Lower lobe of right lung (tissue), 2 donors: Measurements from ENCODE around the gene GRK4. TPM values are rescaled to one million over a fixed set of nuclear protein-coding genes. Genes with fewer than 3 reads are reported as not detected.
"Not testable (repeated sequence)": the region's sequence is repeated elsewhere in the genome, so short reads cannot be mapped to it uniquely, and the experiment has no call there.

Experiments used
- ATAC-seq, 2 donors: fragments of 200-7000 bp; cut with Tn5 transposase; one replicate each; pipeline ENCODE4 v1.9.1; 2020 to 2022; ENCODE audit warnings: mild to moderate bottlenecking in 2 of 2, moderate library complexity in 2 of 2
- DNase-seq: peaks from one replicate; pipeline ENCODE4 v3.0.0-alpha.2; 2020
- H3K27ac ChIP-seq: fragments of 200-600 bp; one replicate; pipeline ENCODE4 v1.8.0; 2022
- H3K27me3 ChIP-seq: fragments of 200-600 bp; one replicate; pipeline ENCODE4 v1.8.0; 2022; ENCODE audit warnings: low read depth
- H3K36me3 ChIP-seq: fragments of 200-600 bp; one replicate; pipeline ENCODE4 v1.8.0; 2022; ENCODE audit warnings: mild to moderate bottlenecking
- H3K4me1 ChIP-seq: fragments of 200-600 bp; one replicate; pipeline ENCODE4 v1.8.0; 2022
- H3K4me3 ChIP-seq: fragments of 200-600 bp; one replicate; pipeline ENCODE4 v1.8.0; 2022; ENCODE audit warnings: mild to moderate bottlenecking
- H3K9me3 ChIP-seq: fragments of 200-600 bp; one replicate; pipeline ENCODE4 v1.8.0; 2022
- intact Hi-C: fragments of 100-400 bp; cut with DNase I; formaldehyde crosslinking; loops from one replicate; pipeline ENCODE4 v1.11.0; 2022
- total RNA-seq: library from RNA; stranded (reverse); fragmentation: NEBNext Ultra II Directional; extraction: Animal tissue kit (Norgen Biotek cat#: 25700); gene quantifications from one replicate; pipeline ENCODE4 v1.2.1, GENCODE V29; 2021
- TF ChIP-seq, protein P1 (sequence below): fragments of 200-600 bp; IDR thresholded peaks from one replicate; pipeline ENCODE4 v1.8.0; 2022; ENCODE audit warnings: antibody characterized with exemption, mild to moderate bottlenecking
- donor health status: DM: no; HTN: yes; CAD: no; lungs with severe emphysema.

The GRK4 gene
- total RNA-seq, 1 donor from 2014 or later: 7.1 TPM

DNA sequence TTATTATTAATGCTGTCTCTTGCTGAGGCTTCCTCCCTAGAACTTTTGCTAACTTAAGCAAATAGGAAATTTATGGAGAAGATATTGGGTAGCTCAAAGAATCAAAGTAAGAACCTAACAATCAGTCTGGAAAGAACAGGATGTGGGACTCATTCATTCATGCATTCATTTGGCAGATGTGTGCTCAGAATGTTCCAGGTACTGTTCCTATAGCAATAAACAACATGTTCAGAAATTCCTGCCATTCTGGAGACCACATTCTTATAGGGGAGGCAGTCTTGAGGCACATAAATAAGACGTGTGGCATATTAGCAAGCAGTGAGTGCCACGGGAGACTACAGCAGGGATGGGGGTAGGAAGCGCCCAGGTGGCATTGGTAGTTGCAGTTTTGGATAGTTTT lies 5.0 kb downstream of the GRK4 start:
- Histone ChIP-seq H3K27ac (no peak overlapping the region), H3K27me3 (no peaks in the 10 kb centered on the region), H3K36me3 (no peaks in the 10 kb centered on the region), H3K4me3 (no peak overlapping the region), H3K9me3 (no peaks in the 10 kb centered on the region), H3K4me1 (peaks cover 9% of the 10 kb centered on the region)
- intact Hi-C loops: no loop called here
- DNase-seq: no peak
- no peak for ATAC-seq
- TF ChIP-seq, protein P1, sequence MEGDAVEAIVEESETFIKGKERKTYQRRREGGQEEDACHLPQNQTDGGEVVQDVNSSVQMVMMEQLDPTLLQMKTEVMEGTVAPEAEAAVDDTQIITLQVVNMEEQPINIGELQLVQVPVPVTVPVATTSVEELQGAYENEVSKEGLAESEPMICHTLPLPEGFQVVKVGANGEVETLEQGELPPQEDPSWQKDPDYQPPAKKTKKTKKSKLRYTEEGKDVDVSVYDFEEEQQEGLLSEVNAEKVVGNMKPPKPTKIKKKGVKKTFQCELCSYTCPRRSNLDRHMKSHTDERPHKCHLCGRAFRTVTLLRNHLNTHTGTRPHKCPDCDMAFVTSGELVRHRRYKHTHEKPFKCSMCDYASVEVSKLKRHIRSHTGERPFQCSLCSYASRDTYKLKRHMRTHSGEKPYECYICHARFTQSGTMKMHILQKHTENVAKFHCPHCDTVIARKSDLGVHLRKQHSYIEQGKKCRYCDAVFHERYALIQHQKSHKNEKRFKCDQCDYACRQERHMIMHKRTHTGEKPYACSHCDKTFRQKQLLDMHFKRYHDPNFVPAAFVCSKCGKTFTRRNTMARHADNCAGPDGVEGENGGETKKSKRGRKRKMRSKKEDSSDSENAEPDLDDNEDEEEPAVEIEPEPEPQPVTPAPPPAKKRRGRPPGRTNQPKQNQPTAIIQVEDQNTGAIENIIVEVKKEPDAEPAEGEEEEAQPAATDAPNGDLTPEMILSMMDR: no peak

DNA sequence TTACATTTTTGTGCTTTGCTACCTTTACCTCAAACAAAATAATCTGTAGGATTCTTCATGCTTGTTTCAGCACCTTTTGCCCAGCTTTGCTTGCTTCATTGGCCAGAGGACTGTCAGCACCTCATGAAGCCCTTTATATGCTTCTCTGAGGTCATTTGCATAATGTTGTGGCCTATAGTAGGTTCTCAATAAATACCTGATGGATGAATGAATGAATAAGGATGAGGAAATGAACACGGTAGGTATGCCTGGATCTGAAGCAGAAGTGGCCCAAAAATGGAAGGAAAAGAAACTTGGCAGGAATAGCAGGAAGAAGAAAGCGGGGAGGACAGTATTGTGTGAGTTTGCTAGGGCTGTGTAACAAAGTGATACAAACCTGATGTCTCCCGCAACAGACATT lies 7.9 kb downstream of the GRK4 start:
- no peaks in the 10 kb centered on the region for H3K36me3 ChIP-seq
- H3K9me3 ChIP-seq: no peaks in the 10 kb centered on the region
- no peak overlapping the region for H3K4me3 ChIP-seq
- TF ChIP-seq, protein P1: no peak
- DNase-seq (no peak), ATAC-seq (no peak)
- intact Hi-C loops: no loop called here
- no peaks in the 10 kb centered on the region for H3K4me1 ChIP-seq
- no peak overlapping the region for H3K27ac ChIP-seq
- H3K27me3 ChIP-seq: no peaks in the 10 kb centered on the region

DNA sequence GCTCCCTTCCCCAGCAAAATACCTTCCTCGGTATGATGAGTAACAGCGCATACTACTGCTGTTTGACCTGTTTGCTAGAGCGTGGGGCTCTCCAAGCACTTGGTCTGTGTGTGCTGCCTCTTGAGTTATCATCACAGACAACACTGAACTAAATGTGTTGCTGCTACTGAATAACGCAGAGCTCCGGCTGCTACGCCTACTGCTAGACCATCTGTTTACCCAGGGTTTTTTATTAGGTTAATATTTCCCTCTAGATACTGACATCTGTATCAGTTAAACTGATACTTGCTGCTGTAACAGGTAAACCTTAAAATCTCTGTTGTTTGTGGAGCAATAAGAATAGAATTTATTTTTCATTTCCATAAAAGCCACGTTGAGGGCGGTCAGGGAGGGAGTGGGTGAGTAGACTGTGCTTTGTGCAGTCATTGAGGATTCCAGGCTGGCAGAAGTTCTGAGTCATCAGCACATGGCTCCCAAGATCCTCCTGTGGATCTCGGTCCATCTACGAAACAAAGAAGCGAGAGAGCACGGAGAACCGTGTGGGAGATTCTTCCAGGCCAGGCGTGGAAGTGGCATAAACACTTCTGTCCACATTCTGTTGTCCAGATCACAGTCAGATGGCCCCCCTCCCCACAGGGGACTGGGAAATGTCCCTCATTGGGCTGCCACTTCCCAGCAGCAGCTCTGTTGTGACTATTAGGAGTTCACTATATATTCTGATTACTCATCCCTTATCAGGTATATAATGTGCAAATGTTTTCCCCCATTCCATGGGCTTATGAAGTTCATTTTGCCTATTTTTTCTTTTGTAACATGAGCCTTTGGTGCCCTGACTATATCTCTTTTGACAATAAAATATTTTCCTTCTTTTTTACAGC lies 14.1 kb downstream of the GRK4 start:
- Histone ChIP-seq H3K4me1 (no peaks in the 10 kb centered on the region), H3K27me3 (no peaks in the 10 kb centered on the region), H3K27ac (no peak overlapping the region), H3K36me3 (no peaks in the 10 kb centered on the region), H3K4me3 (no peak overlapping the region), H3K9me3 (no peaks in the 10 kb centered on the region)
- intact Hi-C loops: no loop called here
- TF ChIP-seq, protein P1: no peak
- DNase-seq (no peak), ATAC-seq (peak in 1 of 2 donors; percentile 32)

DNA sequence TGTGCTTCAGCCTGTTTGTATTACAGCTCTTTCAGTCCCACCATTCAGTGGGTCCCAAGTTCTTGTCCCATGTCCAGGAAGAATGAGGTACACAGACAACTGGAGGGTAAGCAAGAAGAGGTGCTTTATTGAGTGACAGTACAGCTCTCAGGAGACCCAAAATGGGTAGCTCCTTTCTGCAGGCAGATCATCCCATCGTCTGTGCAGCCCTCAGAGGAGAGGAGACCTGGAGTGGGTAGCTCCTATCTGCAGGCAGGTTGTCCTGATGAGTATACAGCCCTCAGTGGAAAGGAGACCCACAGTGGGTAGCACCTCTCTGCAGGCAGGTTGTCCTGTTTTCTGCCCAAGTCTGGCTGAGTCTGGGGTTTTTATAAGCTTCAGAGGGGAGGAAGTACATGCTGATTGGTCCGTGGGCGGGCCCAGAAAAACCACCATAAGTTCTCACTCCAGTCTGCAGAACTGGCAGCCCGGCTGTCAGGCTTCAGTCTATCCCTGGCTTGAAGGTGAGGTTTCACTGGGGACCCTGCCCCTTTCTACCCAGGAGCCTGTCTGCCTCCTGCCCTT lies 18.0 kb downstream of the GRK4 start:
- Histone ChIP-seq H3K27me3 (no peaks in the 10 kb centered on the region), H3K27ac (no peak overlapping the region), H3K9me3 (no peaks in the 10 kb centered on the region), H3K4me3 (no peak overlapping the region), H3K36me3 (no peaks in the 10 kb centered on the region), H3K4me1 (no peaks in the 10 kb centered on the region)
- no peak for ATAC-seq
- TF ChIP-seq, protein P1: no peak
- intact Hi-C loops: no loop called here
- DNase-seq: no peak

DNA sequence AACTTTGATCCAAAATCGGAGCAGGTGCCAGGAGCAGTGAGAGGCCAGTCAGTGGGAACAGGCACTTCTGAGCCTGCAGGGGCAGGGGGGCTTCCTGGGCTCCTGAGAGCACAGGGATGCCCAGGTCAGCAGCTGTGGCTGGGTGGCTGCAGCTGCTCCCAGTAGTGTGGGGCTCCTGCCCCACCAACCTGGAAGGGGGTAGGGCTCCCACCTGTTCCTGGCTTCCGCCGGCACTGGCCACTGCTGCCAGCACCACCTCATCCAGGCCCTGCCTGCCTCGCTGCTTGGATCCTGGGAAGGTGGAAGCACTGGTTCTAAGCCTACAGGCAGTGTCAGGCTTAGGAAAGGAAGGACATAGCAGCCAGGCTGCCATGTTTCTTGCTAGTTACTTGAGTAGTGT lies 18.6 kb downstream of the GRK4 start:
- H3K4me3 ChIP-seq: no peak overlapping the region
- TF ChIP-seq, protein P1: no peak
- DNase-seq: no peak

DNA sequence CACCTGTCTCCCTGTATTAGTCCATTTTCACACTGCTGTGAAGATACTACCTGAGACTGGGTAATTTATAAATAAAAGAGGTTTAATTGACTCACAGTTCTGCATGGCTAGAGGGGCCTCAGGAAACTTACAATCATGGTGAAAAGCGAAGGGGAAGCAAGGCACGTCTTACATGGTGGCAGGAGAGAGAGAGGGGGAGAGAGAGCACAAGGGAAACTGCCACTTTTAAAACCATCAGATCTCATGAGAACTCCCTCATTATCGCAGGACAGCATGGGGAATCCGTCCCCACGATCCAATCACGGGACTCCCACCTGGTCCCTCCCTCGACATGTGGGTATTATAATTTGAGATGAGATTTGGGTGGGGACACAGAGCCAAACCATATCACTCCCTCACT lies 20.3 kb downstream of the GRK4 start:
- ATAC-seq, H3K9me3 ChIP-seq, H3K27ac ChIP-seq, H3K27me3 ChIP-seq, H3K4me3 ChIP-seq, H3K4me1 ChIP-seq, DNase-seq, intact Hi-C loops, H3K36me3 ChIP-seq: not testable (repeated sequence)

More for the DNA sequence above, 18.6 kb downstream of the GRK4 start:
- intact Hi-C loops: no loop called here
- ATAC-seq: no peak
- Histone ChIP-seq H3K27me3 (no peaks in the 10 kb centered on the region), H3K9me3 (no peaks in the 10 kb centered on the region), H3K27ac (no peak overlapping the region), H3K36me3 (no peaks in the 10 kb centered on the region), H3K4me1 (no peaks in the 10 kb centered on the region)
